Stomach smooth muscle (tissue), 2 donors: ENCODE measurements around the gene NEK6.

Experiments used
- H3K27ac ChIP-seq: one replicate; pipeline ENCODE4 v1.7.0; 2013; ENCODE audit warnings: mild to moderate bottlenecking, low read length, inconsistent platforms
- H3K27me3 ChIP-seq, 2 donors: one replicate each; pipeline ENCODE4 v1.7.0; 2013; ENCODE audit warnings: low read length in 2 of 2; ENCODE audit not compliant: insufficient read depth in 2 of 2, control insufficient read depth in 1 of 2
- H3K36me3 ChIP-seq, 2 donors: one replicate each; pipeline ENCODE4 v1.7.0; 2013; ENCODE audit warnings: low read length in 2 of 2; ENCODE audit not compliant: control insufficient read depth in 2 of 2, insufficient read depth in 2 of 2
- H3K4me1 ChIP-seq: one replicate; pipeline ENCODE4 v1.7.0; 2013; ENCODE audit warnings: low read length; ENCODE audit not compliant: control insufficient read depth, insufficient read depth
- H3K4me3 ChIP-seq, 2 donors: one replicate each; pipeline ENCODE4 v1.7.0; 2013; ENCODE audit warnings: low read length in 2 of 2
- H3K9ac ChIP-seq, 2 donors: one replicate each; pipeline ENCODE4 v1.7.0; 2013; ENCODE audit warnings: low read length in 2 of 2, mild to moderate bottlenecking in 1 of 2
- H3K9me3 ChIP-seq, 2 donors: one replicate each; pipeline ENCODE4 v1.7.0; 2013; ENCODE audit warnings: low read length in 2 of 2; ENCODE audit not compliant: control insufficient read depth in 2 of 2
- donor health status: healthy.
- donor health status: Pancreatic carcinoma.

Gene NEK6

GRCh38 chr9:124326378-124326777, 68.6 kb downstream of the NEK6 start:
- no peak overlapping the region for H3K27ac ChIP-seq
- H3K9ac ChIP-seq, result no peak overlapping the region
- H3K27me3 ChIP-seq, result no peaks in the 10 kb centered on the region
- H3K36me3 ChIP-seq, result peaks cover 4 to 24% of the 10 kb centered on the region in 2 donors
- no peaks in the 10 kb centered on the region for H3K4me1 ChIP-seq
- H3K9me3 ChIP-seq, result no peaks in the 10 kb centered on the region
- H3K4me3 ChIP-seq, result no peak overlapping the region

GRCh38 chr9:124327491-124327890, 69.7 kb downstream of the NEK6 start:
- H3K9ac ChIP-seq, result no peak overlapping the region
- H3K9me3 ChIP-seq, result no peaks in the 10 kb centered on the region
- H3K4me3 ChIP-seq, result no peak overlapping the region
- no peaks in the 10 kb centered on the region for H3K4me1 ChIP-seq
- no peak overlapping the region for H3K27ac ChIP-seq
- peaks cover 4 to 22% of the 10 kb centered on the region in 2 donors for H3K36me3 ChIP-seq
- no peaks in the 10 kb centered on the region for H3K27me3 ChIP-seq

- Histone ChIP-seq H3K27me3 (no peaks in the 10 kb centered on the region), H3K36me3 (peaks cover 4 to 23% of the 10 kb centered on the region in 2 donors), H3K4me3 (no peak overlapping the region), H3K9ac (no peak overlapping the region), H3K9me3 (no peaks in the 10 kb centered on the region), H3K27ac (no peak overlapping the region), H3K4me1 (no peaks in the 10 kb centered on the region)
Observed at GRCh38 chr9:124328285-124328684, 70.5 kb downstream of the NEK6 start.

GRCh38 chr9:124329206-124329792, 71.5 kb downstream of the NEK6 start:
- Histone ChIP-seq H3K27me3 (no peaks in the 10 kb centered on the region), H3K9me3 (no peaks in the 10 kb centered on the region), H3K4me3 (no peak overlapping the region), H3K27ac (no peak overlapping the region), H3K4me1 (no peaks in the 10 kb centered on the region), H3K9ac (no peak overlapping the region), H3K36me3 (peaks cover 4 to 25% of the 10 kb centered on the region in 2 donors)

GRCh38 chr9:124330011-124330697, 72.4 kb downstream of the NEK6 start:
- no peaks in the 10 kb centered on the region for H3K27me3 ChIP-seq
- H3K36me3 ChIP-seq, result peaks cover 4 to 25% of the 10 kb centered on the region in 2 donors
- no peaks in the 10 kb centered on the region for H3K9me3 ChIP-seq
- H3K4me3 ChIP-seq, result no peak overlapping the region
- H3K9ac ChIP-seq, result no peak overlapping the region
- H3K4me1 ChIP-seq, result no peaks in the 10 kb centered on the region
- no peak overlapping the region for H3K27ac ChIP-seq

GRCh38 chr9:124331580-124331979, 73.8 kb downstream of the NEK6 start:
- no peaks in the 10 kb centered on the region for H3K27me3 ChIP-seq
- peaks cover 4 to 27% of the 10 kb centered on the region in 2 donors for H3K36me3 ChIP-seq
- no peaks in the 10 kb centered on the region for H3K9me3 ChIP-seq
- H3K9ac ChIP-seq, result no peak overlapping the region
- H3K4me3 ChIP-seq, result no peak overlapping the region
- no peak overlapping the region for H3K27ac ChIP-seq
- no peaks in the 10 kb centered on the region for H3K4me1 ChIP-seq

- peaks cover 6 to 24% of the 10 kb centered on the region in 2 donors for H3K36me3 ChIP-seq
- no peak overlapping the region for H3K9ac ChIP-seq
- H3K27ac ChIP-seq, result no peak overlapping the region
- no peaks in the 10 kb centered on the region for H3K27me3 ChIP-seq
- H3K4me3 ChIP-seq, result no peak overlapping the region
- H3K9me3 ChIP-seq, result peaks cover 2 to 7% of the 10 kb centered on the region in 2 donors
- no peaks in the 10 kb centered on the region for H3K4me1 ChIP-seq
Observed at GRCh38 chr9:124332361-124333202, 74.8 kb downstream of the NEK6 start.

- Histone ChIP-seq H3K27me3 (no peaks in the 10 kb centered on the region), H3K36me3 (peaks cover 10 to 25% of the 10 kb centered on the region in 2 donors), H3K4me3 (no peak overlapping the region), H3K27ac (no peak overlapping the region), H3K4me1 (no peaks in the 10 kb centered on the region), H3K9me3 (peaks cover 4 to 8% of the 10 kb centered on the region in 2 donors), H3K9ac (no peak overlapping the region)
Observed at GRCh38 chr9:124333203-124333579, 75.4 kb downstream of the NEK6 start.

- peaks cover 4 to 8% of the 10 kb centered on the region in 2 donors for H3K9me3 ChIP-seq
- H3K36me3 ChIP-seq, result peaks cover 12 to 14% of the 10 kb centered on the region in 2 donors
- no peak overlapping the region for H3K27ac ChIP-seq
- no peaks in the 10 kb centered on the region for H3K4me1 ChIP-seq
- no peak overlapping the region for H3K4me3 ChIP-seq
- H3K9ac ChIP-seq, result no peak overlapping the region
- H3K27me3 ChIP-seq, result no peaks in the 10 kb centered on the region
Observed at GRCh38 chr9:124334568-124335319, 77.0 kb downstream of the NEK6 start.

GRCh38 chr9:124335320-124335707, 77.6 kb downstream of the NEK6 start:
- no peaks in the 10 kb centered on the region for H3K27me3 ChIP-seq
- H3K9ac ChIP-seq, result no peak overlapping the region
- no peaks in the 10 kb centered on the region for H3K4me1 ChIP-seq
- peaks cover 4 to 8% of the 10 kb centered on the region in 2 donors for H3K9me3 ChIP-seq
- no peak overlapping the region for H3K27ac ChIP-seq
- no peak overlapping the region for H3K4me3 ChIP-seq
- H3K36me3 ChIP-seq, result peaks cover 12 to 16% of the 10 kb centered on the region in 2 donors
